ENCODE data around the gene RBBP8NL.

RBBP8NL gene

DNA sequence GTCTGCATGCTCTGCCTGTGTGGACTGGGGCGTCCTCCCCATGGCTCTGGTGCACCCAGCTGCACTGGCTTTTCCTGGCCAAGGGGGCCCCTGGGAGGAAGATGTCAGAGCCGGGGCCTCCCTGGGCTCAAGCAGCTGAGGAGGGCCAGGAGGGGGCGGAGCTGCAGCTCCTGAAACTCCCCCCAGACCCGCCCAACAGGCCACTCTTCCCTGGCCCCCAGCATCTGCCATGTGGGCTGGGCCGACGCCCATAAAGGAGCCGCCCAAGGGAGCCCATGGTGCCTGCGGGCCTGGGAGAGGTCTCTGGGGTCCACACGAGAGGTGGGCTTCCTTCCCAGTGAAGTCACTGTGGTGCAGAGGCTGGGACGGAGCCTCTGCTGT is 4.0 kb downstream of the RBBP8NL start:
- H3K4me1 Mint-ChIP-seq = no peaks in the 10 kb centered on the region
- H3K36me3 Mint-ChIP-seq = no peaks in the 10 kb centered on the region
- peaks cover 4% of the 10 kb centered on the region for H3K9me3 Mint-ChIP-seq
- H3K27ac Mint-ChIP-seq = no peak overlapping the region
- no peak overlapping the region for H3K4me3 Mint-ChIP-seq
- CTCF ChIA-PET = no interaction called here
- DNase-seq = no peak
- peaks cover 3% of the 10 kb centered on the region for H3K27me3 Mint-ChIP-seq

DNA sequence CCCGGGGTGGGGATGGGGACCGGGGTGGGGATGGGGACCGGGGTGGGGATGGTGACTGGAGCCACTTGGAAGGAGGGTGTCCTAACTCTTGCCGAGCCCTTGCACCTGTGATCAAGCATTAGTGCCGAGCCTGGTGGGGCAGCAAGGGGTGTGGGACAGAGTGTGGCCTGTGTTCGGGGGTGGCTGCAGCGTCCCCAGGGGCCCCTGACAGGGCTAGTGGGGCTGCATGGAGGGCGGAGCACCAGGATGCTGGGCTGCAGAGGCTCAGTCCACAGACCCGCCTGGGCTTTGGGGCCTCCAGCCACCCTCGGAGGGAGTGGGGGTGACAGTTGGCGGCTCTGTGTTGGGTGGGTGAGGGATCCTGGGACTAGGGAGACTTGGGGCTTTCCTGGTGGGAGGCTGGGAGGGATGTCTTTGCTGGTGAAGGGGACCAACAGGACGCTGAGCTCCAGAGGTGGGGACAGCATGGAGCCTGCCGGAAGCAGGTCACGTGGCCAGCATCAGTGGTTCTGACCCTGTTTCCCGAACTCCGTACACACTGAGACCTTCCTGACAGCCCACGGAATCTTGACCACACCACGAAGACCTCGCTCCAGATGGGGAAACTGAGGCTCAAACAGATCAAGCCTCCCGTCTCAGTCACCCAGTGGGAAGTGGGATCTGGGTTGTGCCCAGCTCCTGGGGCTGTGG is 4.6 kb downstream of the RBBP8NL start:
- Mint-ChIP-seq H3K27ac (no peak overlapping the region), H3K9me3 (peaks cover 4% of the 10 kb centered on the region), H3K4me3 (no peak overlapping the region), H3K36me3 (no peaks in the 10 kb centered on the region), H3K27me3 (peaks cover 3% of the 10 kb centered on the region), H3K4me1 (no peaks in the 10 kb centered on the region)
- CTCF ChIA-PET = no interaction called here
- no peak for DNase-seq

DNA sequence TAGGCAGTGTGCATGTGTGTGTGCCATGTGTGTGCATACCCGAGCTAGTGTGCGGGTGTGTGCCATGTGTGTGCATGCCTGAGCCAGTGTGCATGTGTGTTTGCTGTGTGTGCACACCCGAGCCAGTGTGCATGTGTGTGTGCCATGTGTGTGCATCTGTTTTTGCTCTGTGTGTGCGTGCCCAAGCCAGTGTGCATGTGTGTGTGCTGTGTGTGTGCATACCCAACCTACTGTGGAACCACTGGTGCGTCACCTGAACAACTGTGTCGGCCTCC is 5.7 kb downstream of the RBBP8NL start:
- CTCF ChIA-PET = no interaction called here
- peaks cover 3% of the 10 kb centered on the region for H3K27me3 Mint-ChIP-seq
- no peak overlapping the region for H3K27ac Mint-ChIP-seq
- no peak for DNase-seq
- no peaks in the 10 kb centered on the region for H3K36me3 Mint-ChIP-seq
- peaks cover 4% of the 10 kb centered on the region for H3K9me3 Mint-ChIP-seq
- no peak overlapping the region for H3K4me3 Mint-ChIP-seq
- H3K4me1 Mint-ChIP-seq = no peaks in the 10 kb centered on the region

DNA sequence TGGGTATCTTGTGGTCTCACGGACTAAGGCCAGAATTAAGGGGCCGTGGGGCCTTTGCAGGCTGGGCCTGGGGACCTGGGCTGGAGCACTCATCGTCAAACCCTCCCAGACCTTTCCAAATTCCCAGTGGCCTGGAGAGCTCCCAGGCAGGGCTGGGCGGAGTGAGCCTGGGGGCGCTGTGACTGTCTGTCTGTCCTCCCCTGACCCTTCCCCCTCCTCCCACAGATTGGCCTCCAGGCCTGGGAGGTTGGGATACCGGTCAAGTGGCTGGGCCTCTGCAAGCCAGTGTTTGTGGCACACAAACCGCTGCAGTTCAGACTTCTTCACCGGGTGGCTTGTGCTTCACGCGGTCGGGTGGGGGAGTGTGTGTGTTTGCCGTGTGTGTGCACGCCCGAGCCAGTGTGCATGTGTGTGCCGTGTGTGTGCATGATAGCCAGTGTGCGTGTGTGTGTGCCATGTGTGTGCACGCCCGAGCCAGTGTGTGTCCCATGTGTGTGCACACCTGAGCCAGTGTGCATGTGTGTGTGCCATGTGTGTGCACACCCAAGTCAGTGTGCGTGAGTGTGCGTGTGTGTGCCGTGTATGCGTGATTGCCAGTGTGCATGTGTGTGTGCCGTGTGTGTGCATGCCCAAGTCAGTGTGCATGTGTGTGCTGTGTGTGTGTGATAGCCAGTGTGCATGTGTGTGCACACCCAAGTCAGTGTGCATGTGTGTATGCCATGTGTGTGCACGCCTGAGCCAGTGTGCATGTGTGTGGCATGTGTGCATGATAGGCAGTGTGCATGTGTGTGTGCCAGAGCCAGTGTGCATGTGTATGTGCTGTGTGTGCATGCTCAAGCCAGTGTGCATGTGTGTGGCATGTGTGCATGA is 6.3 kb downstream of the RBBP8NL start:
- CTCF ChIA-PET = no interaction called here
- no peaks in the 10 kb centered on the region for H3K4me1 Mint-ChIP-seq
- no peaks in the 10 kb centered on the region for H3K36me3 Mint-ChIP-seq
- H3K4me3 Mint-ChIP-seq = no peak overlapping the region
- no peak overlapping the region for H3K27ac Mint-ChIP-seq
- DNase-seq = no peak
- peaks cover 3% of the 10 kb centered on the region for H3K27me3 Mint-ChIP-seq
- H3K9me3 Mint-ChIP-seq = peaks cover 4% of the 10 kb centered on the region

DNA sequence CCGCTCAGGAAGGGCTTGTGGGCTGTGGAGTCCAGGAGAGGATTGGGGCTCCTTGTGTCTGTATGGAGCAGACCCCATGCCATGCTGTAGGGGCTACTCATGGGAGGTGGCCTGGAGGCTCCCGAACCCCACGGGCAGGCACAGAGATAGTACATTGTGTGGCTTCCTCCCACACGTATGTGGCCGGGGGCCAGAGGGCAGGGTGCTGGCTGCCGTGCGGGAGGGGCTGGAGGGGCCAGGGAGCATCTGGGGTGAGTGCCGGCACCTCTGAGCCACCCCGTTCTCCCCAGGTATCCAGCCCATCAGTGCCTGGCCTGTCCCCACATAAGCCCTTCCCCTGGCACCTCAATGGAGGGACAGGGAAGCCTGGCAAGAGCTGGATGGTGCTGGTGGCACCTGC is 7.6 kb downstream of the RBBP8NL start:
- DNase-seq = no peak
- H3K36me3 Mint-ChIP-seq = no peaks in the 10 kb centered on the region
- peaks cover 3% of the 10 kb centered on the region for H3K27me3 Mint-ChIP-seq
- H3K4me3 Mint-ChIP-seq = no peak overlapping the region
- CTCF ChIA-PET = interaction anchor here (2.5 kb wide), 1 partner anchor 9 kb away, joined by 8 read pairs; no protein-coding TSS in a partner anchor
- H3K27ac Mint-ChIP-seq = no peak overlapping the region
- H3K9me3 Mint-ChIP-seq = peaks cover 4% of the 10 kb centered on the region
- no peaks in the 10 kb centered on the region for H3K4me1 Mint-ChIP-seq

DNA sequence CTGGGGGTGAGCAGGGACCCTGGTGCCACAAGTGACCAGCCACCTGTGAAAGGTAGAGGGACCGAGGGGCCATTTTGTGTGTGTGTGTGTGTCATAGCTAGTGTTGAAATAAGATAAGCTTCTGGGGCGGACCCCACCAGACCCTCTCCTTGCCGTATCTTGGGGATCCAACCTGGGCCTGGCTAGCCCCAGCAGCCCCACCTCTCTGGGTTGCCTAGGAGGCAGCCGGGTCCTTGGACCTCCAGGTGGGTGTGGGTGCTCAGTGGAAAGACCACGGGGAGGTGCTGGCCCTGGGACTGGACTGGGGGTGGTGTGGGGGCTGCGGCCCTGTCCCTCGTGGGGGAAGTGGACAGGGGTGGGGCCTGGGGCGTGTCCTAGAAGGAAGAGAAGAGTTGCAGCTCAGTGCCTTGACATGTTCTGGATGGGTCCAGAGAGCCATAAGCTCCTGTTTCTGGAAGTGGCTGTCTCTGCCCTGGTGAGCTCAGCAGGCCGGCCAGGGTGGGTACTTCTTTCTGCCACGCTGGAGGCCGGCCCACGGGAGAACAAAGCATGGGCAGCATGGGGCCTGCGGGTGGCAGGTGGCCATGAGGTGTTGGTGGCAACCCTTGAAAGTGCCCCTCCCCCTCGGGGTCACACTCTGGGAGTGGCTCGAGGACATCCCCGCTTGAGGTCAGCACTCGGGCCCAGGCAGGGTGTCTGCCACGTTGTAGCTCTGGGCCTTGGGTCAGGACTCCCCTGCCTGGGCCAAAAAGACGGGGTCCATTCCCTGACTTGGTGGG is 8.4 kb downstream of the RBBP8NL start:
- Mint-ChIP-seq H3K4me3 (no peak overlapping the region), H3K36me3 (no peaks in the 10 kb centered on the region), H3K4me1 (no peaks in the 10 kb centered on the region), H3K27ac (no peak overlapping the region), H3K27me3 (peaks cover 3% of the 10 kb centered on the region), H3K9me3 (peaks cover 4% of the 10 kb centered on the region)
- CTCF ChIA-PET = interaction anchor here (2.5 kb wide), 1 partner anchor 9 kb away, joined by 8 read pairs; no protein-coding TSS in a partner anchor
- no peak for DNase-seq

DNA sequence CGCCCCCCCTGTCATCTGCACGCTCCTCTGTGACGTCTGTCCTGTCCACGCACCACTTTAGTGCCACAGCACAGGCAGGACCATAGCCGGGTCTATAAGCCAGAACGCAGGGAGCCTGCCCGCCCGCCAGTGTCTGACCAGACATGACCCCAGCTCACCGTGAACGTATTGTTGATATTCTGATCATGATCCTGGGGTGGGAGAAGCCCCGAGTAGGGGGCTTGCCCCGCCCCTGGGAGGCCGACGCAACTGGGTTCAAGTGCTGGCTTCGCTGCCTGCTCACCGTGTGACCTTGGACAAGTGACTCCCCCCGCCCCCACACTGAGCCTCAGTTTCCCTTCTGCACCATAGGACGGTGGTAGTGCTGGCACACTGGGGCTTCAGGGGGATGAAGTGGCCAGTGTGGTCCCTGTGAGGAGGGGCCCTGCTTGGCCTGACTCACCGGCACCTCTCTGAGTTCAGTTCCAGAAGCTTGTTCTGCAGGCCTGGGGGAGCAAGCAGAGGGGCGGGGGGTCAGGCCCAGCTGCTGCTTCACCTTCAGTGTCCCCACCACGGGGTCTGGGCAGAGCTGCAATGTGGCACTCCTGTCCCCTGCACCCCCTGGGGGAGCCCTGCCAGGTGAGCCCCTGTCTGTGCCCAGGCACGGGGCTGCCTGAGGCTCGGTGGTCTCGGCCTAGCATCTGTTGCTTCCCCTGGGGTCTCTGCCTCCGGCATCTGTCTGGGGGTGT is 9.2 kb downstream of the RBBP8NL start:
- Mint-ChIP-seq H3K27ac (no peak overlapping the region), H3K36me3 (no peaks in the 10 kb centered on the region), H3K9me3 (peaks cover 4% of the 10 kb centered on the region), H3K4me1 (no peaks in the 10 kb centered on the region), H3K4me3 (no peak overlapping the region), H3K27me3 (no peaks in the 10 kb centered on the region)
- CTCF ChIA-PET = interaction anchor here (2.5 kb wide), 1 partner anchor 8 kb away, joined by 8 read pairs; no protein-coding TSS in a partner anchor
- DNase-seq = no peak

DNA sequence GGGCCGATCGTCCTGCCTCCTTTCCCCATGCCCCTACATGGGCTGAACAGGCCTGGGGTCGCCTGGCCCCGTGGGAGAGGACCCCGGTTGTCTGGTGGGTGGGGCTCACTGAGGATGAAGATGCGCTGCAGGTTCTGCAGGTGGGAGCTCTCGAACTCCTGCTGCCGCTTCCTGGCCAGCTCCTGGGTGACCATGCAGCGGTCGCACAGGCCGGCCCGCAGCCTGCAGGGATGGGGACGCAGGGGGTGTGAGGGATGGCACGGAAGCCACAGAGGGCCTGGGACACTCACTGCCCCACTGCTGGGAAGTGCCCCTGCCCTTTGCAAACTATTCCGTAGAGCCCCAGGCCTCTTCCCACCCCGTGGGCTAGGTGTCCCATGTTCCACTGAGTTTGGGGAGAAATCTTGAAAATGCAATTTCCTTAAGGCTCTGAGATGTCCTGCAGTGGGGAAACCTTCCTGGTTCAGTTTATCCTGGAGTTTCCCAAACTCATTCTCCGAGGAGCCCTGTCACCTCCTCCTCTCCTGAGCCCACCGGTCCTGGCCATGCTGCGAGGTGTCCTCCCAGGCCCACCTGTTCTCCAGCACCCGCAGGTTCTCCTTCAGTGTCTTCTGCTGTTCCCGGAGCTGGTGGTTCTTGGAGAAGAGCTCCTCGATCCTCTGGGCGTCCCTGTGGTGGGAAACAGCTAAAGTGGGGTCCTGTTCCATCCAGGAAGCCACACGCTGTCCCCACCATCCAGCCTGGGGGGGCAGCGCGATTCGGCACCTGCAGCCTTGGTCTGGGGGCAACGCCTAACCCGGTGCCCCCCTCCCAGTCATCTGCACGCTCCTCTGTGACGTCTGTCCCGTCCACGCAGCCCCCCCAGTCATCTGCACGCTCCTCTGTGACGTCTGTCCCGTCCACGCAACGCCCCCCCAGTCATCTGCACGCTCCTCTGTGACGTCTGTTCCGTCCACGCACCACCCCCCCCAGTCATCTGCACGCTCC is 10.4 kb downstream of the RBBP8NL start:
- Mint-ChIP-seq H3K4me3 (no peak overlapping the region), H3K9me3 (peaks cover 4% of the 10 kb centered on the region), H3K27me3 (no peaks in the 10 kb centered on the region), H3K4me1 (no peaks in the 10 kb centered on the region), H3K36me3 (no peaks in the 10 kb centered on the region), H3K27ac (no peak overlapping the region)
- CTCF ChIA-PET = no interaction called here
- DNase-seq = no peak

DNA sequence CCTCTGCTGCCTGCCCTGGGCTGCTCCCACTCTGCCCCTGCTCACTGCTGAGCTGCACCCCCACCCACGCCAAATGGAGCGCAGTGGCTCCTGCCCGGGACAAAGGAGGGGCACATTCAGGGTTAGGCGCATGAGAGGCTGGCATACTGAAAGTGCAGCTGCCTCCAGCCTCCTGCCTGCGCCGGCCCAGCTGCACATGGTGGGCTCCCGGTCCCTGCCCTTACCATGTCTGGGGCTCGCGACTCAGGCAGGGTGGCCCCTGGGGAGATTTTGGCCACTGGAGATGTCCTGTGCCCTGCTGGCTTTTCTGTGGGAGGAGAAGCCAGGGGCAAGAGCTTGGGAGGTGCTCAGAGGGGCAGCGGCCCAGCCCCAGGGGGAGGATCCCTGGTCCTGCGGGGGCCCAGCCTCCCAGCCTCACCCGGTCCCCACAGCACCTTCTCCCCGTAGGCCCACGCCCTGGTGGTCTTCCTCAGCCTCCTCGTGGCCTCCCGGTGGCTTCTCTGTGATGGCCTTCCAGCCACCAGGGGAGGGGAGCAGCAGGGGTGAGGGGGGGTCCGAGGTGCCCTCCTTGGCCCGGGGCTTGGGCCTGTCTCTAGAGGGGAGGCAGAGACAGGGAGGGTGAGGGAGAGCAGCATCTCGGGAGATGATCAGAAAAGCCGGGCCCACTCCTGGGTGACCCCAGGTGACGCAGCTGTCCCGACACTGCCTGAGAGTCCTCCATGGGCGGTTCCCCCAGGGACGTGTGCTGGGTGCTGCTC is 11.8 kb downstream of the RBBP8NL start:
- CTCF ChIA-PET = no interaction called here
- Mint-ChIP-seq H3K4me3 (no peak overlapping the region), H3K9me3 (no peaks in the 10 kb centered on the region), H3K27me3 (peaks cover 9% of the 10 kb centered on the region), H3K36me3 (no peaks in the 10 kb centered on the region), H3K27ac (no peak overlapping the region), H3K4me1 (no peaks in the 10 kb centered on the region)
- no peak for DNase-seq

DNA sequence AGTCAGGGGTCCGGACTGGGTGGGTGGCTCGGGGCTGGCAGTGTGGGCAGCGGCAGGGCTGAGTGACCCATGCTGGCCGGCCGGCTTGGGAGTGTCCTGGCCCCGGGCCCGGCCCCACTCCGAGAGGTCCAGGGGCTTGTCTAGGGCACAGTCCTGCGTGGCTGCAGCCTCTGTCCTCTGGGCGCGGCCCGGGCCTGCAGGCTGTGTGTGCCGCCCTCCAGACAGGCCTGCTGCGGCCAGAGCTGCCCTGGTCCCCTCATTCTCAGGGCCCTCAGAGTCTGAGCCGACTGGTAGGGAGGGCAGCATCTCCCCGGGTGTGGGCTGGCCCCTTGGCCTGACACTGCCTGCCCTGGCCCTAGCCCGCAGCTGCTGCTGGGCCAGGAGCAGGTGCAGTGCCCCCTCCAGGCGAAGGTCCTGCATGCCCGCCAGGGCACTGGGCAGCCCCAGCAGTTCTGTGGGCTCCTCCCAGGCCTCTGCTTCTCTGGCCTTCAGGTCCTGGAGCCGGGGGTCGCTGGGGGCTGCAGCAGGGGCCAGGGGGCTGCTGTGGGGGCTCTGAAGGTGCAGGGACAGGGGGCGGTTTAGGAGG is 13.3 kb downstream of the RBBP8NL start:
- H3K27ac Mint-ChIP-seq = no peak overlapping the region
- no peaks in the 10 kb centered on the region for H3K9me3 Mint-ChIP-seq
- no peaks in the 10 kb centered on the region for H3K36me3 Mint-ChIP-seq
- H3K4me3 Mint-ChIP-seq = no peak overlapping the region
- peaks cover 25% of the 10 kb centered on the region for H3K27me3 Mint-ChIP-seq
- H3K4me1 Mint-ChIP-seq = peaks cover 10% of the 10 kb centered on the region
- CTCF ChIA-PET = no interaction called here
- DNase-seq = no peak

DNA sequence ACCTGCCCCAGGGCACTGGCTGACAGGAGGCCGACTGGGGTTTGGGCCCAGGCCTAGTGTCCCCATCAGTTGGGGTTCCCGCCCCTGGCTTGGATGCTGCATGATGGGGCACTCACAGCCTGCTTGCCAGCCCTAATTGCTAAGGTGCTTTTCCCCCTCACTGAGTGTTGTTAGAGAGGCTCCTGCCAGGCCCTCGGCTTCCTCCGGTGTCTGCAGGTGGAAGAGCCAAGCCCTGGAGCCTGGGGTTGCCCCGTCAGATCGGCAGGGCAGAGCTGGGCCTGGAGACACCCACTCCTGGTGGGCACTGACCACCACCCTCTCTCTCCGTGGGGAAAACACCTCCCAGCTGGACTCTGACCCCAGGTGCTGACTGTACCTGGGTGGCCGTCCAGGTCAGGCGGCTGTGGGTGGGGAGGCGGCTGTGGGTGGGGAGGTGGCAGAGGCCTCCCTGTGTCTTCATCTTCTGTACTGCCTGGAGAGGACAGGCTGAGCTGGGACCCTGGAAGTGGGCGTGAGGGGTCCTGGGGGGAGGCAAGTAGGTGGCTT is 14.2 kb downstream of the RBBP8NL start:
- Mint-ChIP-seq H3K4me3 (no peak overlapping the region), H3K4me1 (peaks cover 10% of the 10 kb centered on the region), H3K9me3 (no peaks in the 10 kb centered on the region), H3K27me3 (peaks cover 32% of the 10 kb centered on the region), H3K36me3 (no peaks in the 10 kb centered on the region), H3K27ac (no peak overlapping the region)
- DNase-seq = no peak
- CTCF ChIA-PET = interaction anchor here (1.1 kb wide), 1 partner anchor 379 kb away, joined by 3 read pairs; no protein-coding TSS in a partner anchor

All from activated naive CD4-positive, alpha-beta T cell treated with anti-CD3 and anti-CD28 coated beads, Interleukin-2, amount 10 ng/mL, durations not matched to agents 7 days and 5 days (primary cell).